IMR-90 (cell line): ENCODE results near the gene NRP2.

ENCODE experiments used
- FOS ChIP-seq: fragments of 150-350 bp; IDR thresholded peaks from 2 replicates; pipeline ENCODE4 v1.6.1; 2016; ENCODE audit warnings: low read depth, low read length
- MAFK ChIP-seq: IDR thresholded peaks from 2 replicates; pipeline ENCODE4 v1.6.1; 2012; ENCODE audit warnings: low read depth, low read length, improper control_type of control experiment
- MXI1 ChIP-seq: IDR thresholded peaks from 2 replicates; pipeline ENCODE4 v1.6.1; 2012; ENCODE audit warnings: low read depth, mild to moderate bottlenecking, low read length, moderate library complexity, borderline replicate concordance
- POLR2A ChIP-seq: IDR thresholded peaks from 2 replicates; pipeline ENCODE4 v1.6.1; 2012; ENCODE audit warnings: mild to moderate bottlenecking, low read depth, low read length
- RAD21 ChIP-seq: IDR thresholded peaks from 2 replicates; pipeline ENCODE4 v1.6.1; 2012; ENCODE audit warnings: low read length, improper control_type of control experiment
- RFX5 ChIP-seq: IDR thresholded peaks from 2 replicates; pipeline ENCODE4 v1.8.0; 2012; ENCODE audit warnings: low read depth, mild to moderate bottlenecking, low read length, moderate library complexity
- SMC3 ChIP-seq: fragments of 150-350 bp; IDR thresholded peaks from 2 replicates; pipeline ENCODE4 v1.6.1; 2016; ENCODE audit warnings: low read depth, mild to moderate bottlenecking, antibody characterized with exemption, low read length, moderate library complexity
- TF ChIP-seq, protein P1 (sequence below): conservative IDR thresholded peaks from 2 replicates; pipeline ENCODE4 v1.5.1; 2012; ENCODE audit warnings: mild to moderate bottlenecking, low read depth, low read length, improper control_type of control experiment
- TF ChIP-seq, protein P2 (sequence below): fragments of 150-350 bp; IDR thresholded peaks from 2 replicates; pipeline ENCODE4 v1.6.1; 2017; ENCODE audit warnings: mild to moderate bottlenecking, antibody characterized with exemption, low read length, low read depth
- TF ChIP-seq, protein P3 (sequence below): fragments of 150-350 bp; IDR thresholded peaks from 2 replicates; pipeline ENCODE4 v1.6.1; 2016; ENCODE audit warnings: low read depth, mild to moderate bottlenecking, low read length, moderate library complexity, borderline replicate concordance

DNA sequence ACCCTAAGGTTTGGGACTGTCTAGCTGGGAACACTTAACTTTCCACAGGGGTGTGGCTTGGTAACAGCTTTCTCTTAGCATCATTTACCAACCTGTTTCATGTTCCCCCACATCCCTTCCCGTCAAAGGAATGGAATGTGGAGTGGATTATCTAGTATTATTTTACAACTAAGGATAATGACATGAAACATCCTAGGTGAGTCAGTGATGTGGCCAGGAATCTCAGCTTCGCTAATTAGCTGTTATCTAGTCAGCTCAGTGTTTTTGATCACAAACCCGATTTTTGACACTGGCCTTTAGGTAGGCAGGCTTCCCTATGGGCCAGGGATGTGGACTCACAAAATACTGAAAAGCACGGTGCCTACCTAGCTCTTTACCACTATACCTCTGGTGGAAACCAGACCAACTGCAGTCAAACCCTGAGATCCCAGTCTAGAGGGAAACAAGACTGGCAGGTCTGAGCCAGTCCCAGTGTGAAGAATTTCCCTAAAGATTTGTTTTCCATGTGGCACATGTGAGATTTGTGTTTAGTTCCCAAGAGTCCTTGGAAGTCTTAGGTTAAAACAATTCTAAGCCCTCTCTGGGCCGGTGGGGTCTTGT, 2.8 kb upstream of the NRP2 start:
- no peak for TF ChIP-seq POLR2A
- TF ChIP-seq, protein P1, sequence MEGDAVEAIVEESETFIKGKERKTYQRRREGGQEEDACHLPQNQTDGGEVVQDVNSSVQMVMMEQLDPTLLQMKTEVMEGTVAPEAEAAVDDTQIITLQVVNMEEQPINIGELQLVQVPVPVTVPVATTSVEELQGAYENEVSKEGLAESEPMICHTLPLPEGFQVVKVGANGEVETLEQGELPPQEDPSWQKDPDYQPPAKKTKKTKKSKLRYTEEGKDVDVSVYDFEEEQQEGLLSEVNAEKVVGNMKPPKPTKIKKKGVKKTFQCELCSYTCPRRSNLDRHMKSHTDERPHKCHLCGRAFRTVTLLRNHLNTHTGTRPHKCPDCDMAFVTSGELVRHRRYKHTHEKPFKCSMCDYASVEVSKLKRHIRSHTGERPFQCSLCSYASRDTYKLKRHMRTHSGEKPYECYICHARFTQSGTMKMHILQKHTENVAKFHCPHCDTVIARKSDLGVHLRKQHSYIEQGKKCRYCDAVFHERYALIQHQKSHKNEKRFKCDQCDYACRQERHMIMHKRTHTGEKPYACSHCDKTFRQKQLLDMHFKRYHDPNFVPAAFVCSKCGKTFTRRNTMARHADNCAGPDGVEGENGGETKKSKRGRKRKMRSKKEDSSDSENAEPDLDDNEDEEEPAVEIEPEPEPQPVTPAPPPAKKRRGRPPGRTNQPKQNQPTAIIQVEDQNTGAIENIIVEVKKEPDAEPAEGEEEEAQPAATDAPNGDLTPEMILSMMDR, result no peak
- no peak for TF ChIP-seq RFX5
- no peak for TF ChIP-seq FOS
- no peak for TF ChIP-seq MXI1
- TF ChIP-seq, protein P2, sequence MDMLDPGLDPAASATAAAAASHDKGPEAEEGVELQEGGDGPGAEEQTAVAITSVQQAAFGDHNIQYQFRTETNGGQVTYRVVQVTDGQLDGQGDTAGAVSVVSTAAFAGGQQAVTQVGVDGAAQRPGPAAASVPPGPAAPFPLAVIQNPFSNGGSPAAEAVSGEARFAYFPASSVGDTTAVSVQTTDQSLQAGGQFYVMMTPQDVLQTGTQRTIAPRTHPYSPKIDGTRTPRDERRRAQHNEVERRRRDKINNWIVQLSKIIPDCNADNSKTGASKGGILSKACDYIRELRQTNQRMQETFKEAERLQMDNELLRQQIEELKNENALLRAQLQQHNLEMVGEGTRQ, result no peak
- TF ChIP-seq SMC3, result no peak
- TF ChIP-seq, protein P3, sequence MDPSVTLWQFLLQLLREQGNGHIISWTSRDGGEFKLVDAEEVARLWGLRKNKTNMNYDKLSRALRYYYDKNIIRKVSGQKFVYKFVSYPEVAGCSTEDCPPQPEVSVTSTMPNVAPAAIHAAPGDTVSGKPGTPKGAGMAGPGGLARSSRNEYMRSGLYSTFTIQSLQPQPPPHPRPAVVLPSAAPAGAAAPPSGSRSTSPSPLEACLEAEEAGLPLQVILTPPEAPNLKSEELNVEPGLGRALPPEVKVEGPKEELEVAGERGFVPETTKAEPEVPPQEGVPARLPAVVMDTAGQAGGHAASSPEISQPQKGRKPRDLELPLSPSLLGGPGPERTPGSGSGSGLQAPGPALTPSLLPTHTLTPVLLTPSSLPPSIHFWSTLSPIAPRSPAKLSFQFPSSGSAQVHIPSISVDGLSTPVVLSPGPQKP, result no peak
- no peak for TF ChIP-seq RAD21
- TF ChIP-seq MAFK, result no peak
